Measurements from ENCODE around the gene SCART1. TPM values are rescaled to one million over a fixed set of nuclear protein-coding genes. Genes with fewer than 3 reads are reported as not detected.
"Not testable (repeated sequence)": the region's sequence is repeated elsewhere in the genome, so short reads cannot be mapped to it uniquely, and the experiment has no call there.

Gene SCART1
- total RNA-seq, 2 donors from 2014 or later: 2.2 to 10.1 TPM

- no peak overlapping the region for H3K27ac ChIP-seq
- 24% methylated on average over 35 of the region's 88 CpGs for WGBS
- peak; percentile 3 for DNase-seq (ENCODE audit: low spot score)
- no peak overlapping the region for H3K4me3 ChIP-seq
- no peaks in the 10 kb centered on the region for H3K27me3 ChIP-seq (replicated peaks; ENCODE audit: insufficient read depth)
- intact Hi-C loops (cut with DNase I): no loop called here
- TF ChIP-seq, protein P1, sequence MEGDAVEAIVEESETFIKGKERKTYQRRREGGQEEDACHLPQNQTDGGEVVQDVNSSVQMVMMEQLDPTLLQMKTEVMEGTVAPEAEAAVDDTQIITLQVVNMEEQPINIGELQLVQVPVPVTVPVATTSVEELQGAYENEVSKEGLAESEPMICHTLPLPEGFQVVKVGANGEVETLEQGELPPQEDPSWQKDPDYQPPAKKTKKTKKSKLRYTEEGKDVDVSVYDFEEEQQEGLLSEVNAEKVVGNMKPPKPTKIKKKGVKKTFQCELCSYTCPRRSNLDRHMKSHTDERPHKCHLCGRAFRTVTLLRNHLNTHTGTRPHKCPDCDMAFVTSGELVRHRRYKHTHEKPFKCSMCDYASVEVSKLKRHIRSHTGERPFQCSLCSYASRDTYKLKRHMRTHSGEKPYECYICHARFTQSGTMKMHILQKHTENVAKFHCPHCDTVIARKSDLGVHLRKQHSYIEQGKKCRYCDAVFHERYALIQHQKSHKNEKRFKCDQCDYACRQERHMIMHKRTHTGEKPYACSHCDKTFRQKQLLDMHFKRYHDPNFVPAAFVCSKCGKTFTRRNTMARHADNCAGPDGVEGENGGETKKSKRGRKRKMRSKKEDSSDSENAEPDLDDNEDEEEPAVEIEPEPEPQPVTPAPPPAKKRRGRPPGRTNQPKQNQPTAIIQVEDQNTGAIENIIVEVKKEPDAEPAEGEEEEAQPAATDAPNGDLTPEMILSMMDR (IDR thresholded peaks at IDR 0.05): no peak
- TF ChIP-seq POLR2A (IDR thresholded peaks at IDR 0.05): no peak
- no peak for TF ChIP-seq POLR2AphosphoS5 (IDR thresholded peaks at IDR 0.05)
- no peaks in the 10 kb centered on the region for H3K9me3 ChIP-seq
- H3K4me1 ChIP-seq (replicated peaks): no peaks in the 10 kb centered on the region
- no peaks in the 10 kb centered on the region for H3K36me3 ChIP-seq
Observed at GRCh38 chr10:133422807-133423771, 30.7 kb upstream of the SCART1 start.

GRCh38 chr10:133424102-133424501 lies 29.6 kb upstream of the SCART1 start:
- H3K36me3 ChIP-seq; H3K9me3 ChIP-seq; H3K4me1 ChIP-seq (replicated peaks); H3K27ac ChIP-seq; H3K27me3 ChIP-seq (replicated peaks; ENCODE audit: insufficient read depth); intact Hi-C loops (cut with DNase I); DNase-seq (ENCODE audit: low spot score); H3K4me3 ChIP-seq: not testable (repeated sequence)
- no CpG with 5 or more reads among the region's 46 CpGs for WGBS

DNA sequence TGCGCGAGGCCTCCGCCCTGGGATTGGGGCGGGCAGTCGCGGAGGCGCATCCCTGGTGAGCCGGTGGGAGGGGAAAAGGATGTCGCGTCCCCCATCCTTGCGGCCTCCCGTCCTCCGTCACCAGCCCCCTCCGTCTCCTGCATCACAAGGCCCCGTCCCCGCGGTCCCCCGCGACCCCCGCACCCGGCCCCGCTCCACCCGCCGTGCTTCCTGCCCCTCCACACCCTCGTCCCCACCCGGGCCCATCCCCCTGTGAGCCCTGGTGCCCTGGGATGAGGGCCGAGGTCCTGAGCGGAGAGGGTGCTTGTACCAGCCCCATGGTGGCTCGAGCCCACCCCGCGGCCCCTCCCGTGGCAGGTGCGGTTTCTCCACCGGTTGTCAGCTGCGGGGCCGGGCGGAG lies 29.1 kb upstream of the SCART1 start, which contains the start of gene SPRN:
TSS of gene SPRN (minus strand) at position 25 of the 400 bp plus-strand sequence. CDS start 944 bp downstream, outside the sequence.
- H3K4me1 ChIP-seq (replicated peaks); H3K27ac ChIP-seq; DNase-seq (ENCODE audit: low spot score); H3K4me3 ChIP-seq; H3K36me3 ChIP-seq; H3K9me3 ChIP-seq; intact Hi-C loops (cut with DNase I); H3K27me3 ChIP-seq (replicated peaks; ENCODE audit: insufficient read depth): not testable (repeated sequence)
- WGBS: no CpG with 5 or more reads among the region's 37 CpGs

DNA sequence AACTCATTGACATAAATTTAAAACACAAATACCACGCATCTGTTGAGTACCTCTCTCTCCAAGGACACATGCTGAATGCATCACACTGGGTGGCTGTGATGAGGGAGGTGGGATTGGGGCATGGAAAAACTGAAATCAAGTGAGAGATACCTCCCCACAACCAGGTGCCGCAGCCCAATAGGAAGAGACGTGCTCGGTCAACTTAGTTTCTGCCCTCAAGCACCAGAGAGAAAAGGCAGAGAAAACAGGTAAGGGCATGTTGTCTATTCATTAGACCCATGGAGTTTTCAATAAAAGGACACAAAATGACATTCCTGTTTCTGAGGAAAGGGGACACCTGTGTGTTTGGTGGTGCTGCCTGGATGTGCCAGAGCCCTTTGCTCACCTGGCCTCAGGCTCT lies 24.2 kb upstream of the SCART1 start:
- H3K27ac ChIP-seq; H3K4me3 ChIP-seq; intact Hi-C loops (cut with DNase I); DNase-seq (ENCODE audit: low spot score); H3K36me3 ChIP-seq; H3K27me3 ChIP-seq (replicated peaks; ENCODE audit: insufficient read depth); H3K9me3 ChIP-seq; H3K4me1 ChIP-seq (replicated peaks): not testable (repeated sequence)
- 43% methylated on average over 4 of the region's 4 CpGs for WGBS

DNA sequence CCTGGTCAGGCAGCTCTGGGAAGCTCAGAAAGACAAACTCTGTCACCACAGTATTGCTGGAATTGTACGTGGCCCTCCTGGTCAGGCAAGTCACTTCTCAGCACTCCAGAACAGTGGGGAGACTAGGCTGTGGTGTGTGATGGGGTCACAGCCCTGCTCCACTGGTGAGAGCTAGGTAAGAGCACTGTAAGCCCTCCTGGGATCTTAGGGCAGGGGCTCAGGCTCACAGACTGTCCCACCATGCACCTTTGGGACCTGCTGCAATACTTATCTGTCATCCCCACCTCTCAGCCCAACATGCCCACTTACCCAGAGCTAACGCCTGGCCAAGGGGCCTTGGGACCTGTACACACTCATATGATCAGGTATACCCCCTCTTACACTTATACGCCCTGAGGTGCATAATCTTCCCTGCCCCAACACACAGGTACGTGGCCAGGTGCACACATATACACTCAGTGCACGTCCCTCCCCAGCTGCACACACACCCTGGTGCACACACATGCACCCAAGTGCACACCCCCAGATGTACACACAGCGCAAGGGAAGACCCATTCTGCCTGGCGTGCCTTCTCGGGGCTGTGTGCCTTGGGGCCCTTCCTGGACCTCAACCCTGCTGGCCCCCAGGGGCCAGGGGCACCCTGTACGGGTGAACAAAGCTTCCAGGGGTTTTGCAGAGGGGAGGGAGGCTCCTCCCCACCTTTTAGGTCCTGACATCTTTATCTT lies 21.7 kb upstream of the SCART1 start:
- H3K27me3 ChIP-seq (replicated peaks; ENCODE audit: insufficient read depth); H3K4me3 ChIP-seq; H3K4me1 ChIP-seq (replicated peaks); H3K9me3 ChIP-seq; DNase-seq (ENCODE audit: low spot score); H3K27ac ChIP-seq; H3K36me3 ChIP-seq; intact Hi-C loops (cut with DNase I): not testable (repeated sequence)
- 94% methylated on average over 7 of the region's 9 CpGs for WGBS

DNA sequence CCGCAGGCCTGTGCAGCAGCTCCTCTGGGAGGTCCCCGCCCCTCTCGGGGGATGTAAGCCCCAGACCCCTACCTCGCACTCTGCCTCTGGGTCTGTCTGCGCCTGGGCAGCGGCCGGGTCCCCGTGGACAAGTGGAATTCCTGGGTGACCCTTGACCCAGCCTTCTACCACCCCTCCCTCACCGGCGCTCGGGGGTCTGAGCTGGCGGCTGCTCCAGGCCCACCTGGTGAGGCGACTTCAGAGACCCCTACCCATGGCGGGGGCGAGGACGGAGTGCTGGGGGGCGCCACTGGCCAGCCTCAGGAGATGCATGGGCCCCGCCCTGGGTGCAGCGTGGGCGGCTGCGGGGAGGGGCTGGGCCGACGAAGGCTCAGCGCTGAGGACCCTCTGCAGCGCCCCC lies 21.0 kb upstream of the SCART1 start:
- H3K27me3 ChIP-seq (replicated peaks; ENCODE audit: insufficient read depth); intact Hi-C loops (cut with DNase I); H3K4me3 ChIP-seq; DNase-seq (ENCODE audit: low spot score); H3K4me1 ChIP-seq (replicated peaks); H3K36me3 ChIP-seq; H3K27ac ChIP-seq; H3K9me3 ChIP-seq: not testable (repeated sequence)
- WGBS: no CpG with 5 or more reads among the region's 25 CpGs

DNA sequence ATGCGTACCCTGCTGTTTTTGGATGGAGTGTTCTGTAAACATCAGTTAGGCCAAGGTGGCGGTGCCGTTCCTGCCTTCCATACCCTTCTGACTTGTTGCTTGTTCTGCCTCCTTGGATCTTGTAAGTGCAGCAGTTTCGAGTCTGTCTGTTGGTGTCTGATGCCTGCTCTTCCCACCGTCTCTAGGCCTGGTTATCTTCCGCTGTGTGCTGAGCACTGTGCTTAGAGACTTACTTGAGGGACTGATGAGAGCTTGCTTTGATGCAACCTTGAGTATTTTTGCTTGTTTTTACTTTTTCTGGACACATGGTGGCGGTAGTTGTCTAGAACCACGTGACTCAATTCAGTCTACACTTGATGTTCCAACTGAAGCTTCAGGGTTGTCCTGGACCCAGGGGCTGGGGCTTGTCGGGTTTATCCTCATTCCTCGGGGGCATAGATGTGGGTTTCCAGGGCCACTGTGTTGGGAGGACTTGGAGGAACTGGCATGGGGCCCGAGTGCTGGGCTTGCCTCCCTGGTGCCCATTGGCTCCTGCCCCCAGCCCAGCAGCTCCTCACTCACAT lies 15.0 kb upstream of the SCART1 start:
- no peaks in the 10 kb centered on the region for H3K36me3 ChIP-seq
- 78% methylated on average over 11 of the region's 11 CpGs for WGBS
- H3K4me1 ChIP-seq (replicated peaks): no peaks in the 10 kb centered on the region
- no peaks in the 10 kb centered on the region for H3K9me3 ChIP-seq
- H3K4me3 ChIP-seq: no peak overlapping the region
- TF ChIP-seq, protein P1 (IDR thresholded peaks at IDR 0.05): no peak
- TF ChIP-seq POLR2AphosphoS5 (IDR thresholded peaks at IDR 0.05) (no peak), POLR2A (IDR thresholded peaks at IDR 0.05) (no peak)
- intact Hi-C loops (cut with DNase I): no loop called here
- H3K27me3 ChIP-seq (replicated peaks; ENCODE audit: insufficient read depth): no peaks in the 10 kb centered on the region
- DNase-seq (ENCODE audit: low spot score): no peak
- H3K27ac ChIP-seq: no peak overlapping the region

Measured in prostate gland (tissue), 2 donors.